H9 (cell line): ENCODE measurements around the gene GCM1. TPM values are rescaled to one million over a fixed set of nuclear protein-coding genes. Genes with fewer than 3 reads are reported as not detected.

ENCODE experiments used
- DNase-seq: peaks from one replicate; pipeline ENCODE4 v3.0.0-alpha.2; 2017
- H2AFZ ChIP-seq: one replicate; pipeline ENCODE4 v1.6.1; 2013; ENCODE audit warnings: mild to moderate bottlenecking, low read length, control low read depth, moderate library complexity
- H2AK5ac ChIP-seq: 2 replicates; pipeline ENCODE4 v1.6.1; 2013; ENCODE audit warnings: low read length, control low read depth, mixed read lengths; ENCODE audit not compliant: insufficient read length
- H2BK120ac ChIP-seq: one replicate; pipeline ENCODE4 v1.6.1; 2013; ENCODE audit warnings: low read depth, mild to moderate bottlenecking, low read length, control low read depth, inconsistent platforms; ENCODE audit not compliant: poor library complexity, severe bottlenecking
- H2BK12ac ChIP-seq: 2 replicates; pipeline ENCODE4 v1.6.1; 2013; ENCODE audit warnings: low read length, control low read depth, mixed read lengths, low read depth; ENCODE audit not compliant: insufficient read length
- H2BK15ac ChIP-seq: 2 replicates; pipeline ENCODE4 v1.6.1; 2013; ENCODE audit warnings: low read depth, low read length, control low read depth
- H2BK20ac ChIP-seq: one replicate; pipeline ENCODE4 v1.6.1; 2013; ENCODE audit warnings: low read depth, mild to moderate bottlenecking, low read length, control low read depth, inconsistent platforms; ENCODE audit not compliant: poor library complexity, severe bottlenecking
- H2BK5ac ChIP-seq: 2 replicates; pipeline ENCODE4 v1.6.1; 2013; ENCODE audit warnings: low read length, control low read depth, mixed read lengths; ENCODE audit not compliant: insufficient read length
- H3K14ac ChIP-seq: 2 replicates; pipeline ENCODE4 v1.6.1; 2013; ENCODE audit warnings: low read length, control low read depth; ENCODE audit not compliant: insufficient read depth
- H3K18ac ChIP-seq: 2 replicates; pipeline ENCODE4 v1.6.1; 2013; ENCODE audit warnings: low read depth, mild to moderate bottlenecking, mixed read lengths, low read length, control low read depth; ENCODE audit not compliant: insufficient read length
- H3K23ac ChIP-seq: 2 replicates; pipeline ENCODE4 v1.6.1; 2013; ENCODE audit warnings: low read length, control low read depth, mixed read lengths, low read depth; ENCODE audit not compliant: insufficient read length
- H3K23me2 ChIP-seq: 2 replicates; pipeline ENCODE4 v1.6.1; 2013; ENCODE audit warnings: low read depth, mild to moderate bottlenecking, mixed read lengths, low read length, control low read depth; ENCODE audit not compliant: insufficient read length, poor library complexity, severe bottlenecking
- H3K27ac ChIP-seq: 2 replicates; pipeline ENCODE4 v1.5.1; 2013; ENCODE audit warnings: low read length, control low read depth, mixed read lengths, low read depth; ENCODE audit not compliant: insufficient read length
- H3K27me3 ChIP-seq: 2 replicates; pipeline ENCODE4 v1.6.1; 2013; ENCODE audit warnings: low read length, control low read depth, inconsistent platforms; ENCODE audit not compliant: insufficient read depth
- H3K4ac ChIP-seq: 2 replicates; pipeline ENCODE4 v1.6.1; 2013; ENCODE audit warnings: low read depth, mild to moderate bottlenecking, control low read depth, inconsistent platforms, low read length, moderate library complexity
- H3K4me1 ChIP-seq: 2 replicates; pipeline ENCODE4 v1.6.1; 2013; ENCODE audit warnings: low read length, control low read depth, inconsistent platforms; ENCODE audit not compliant: insufficient read depth
- H3K4me2 ChIP-seq: 2 replicates; pipeline ENCODE4 v1.6.1; 2013; ENCODE audit warnings: low read length, control low read depth, mixed read lengths; ENCODE audit not compliant: insufficient read length, insufficient read depth
- H3K56ac ChIP-seq: 2 replicates; pipeline ENCODE4 v1.6.1; 2013; ENCODE audit warnings: low read depth, mild to moderate bottlenecking, mixed read lengths, low read length, control low read depth; ENCODE audit not compliant: insufficient read length
- H3K79me1 ChIP-seq: 2 replicates; pipeline ENCODE4 v1.6.1; 2013; ENCODE audit warnings: low read depth, mild to moderate bottlenecking, moderate library complexity, low read length, control low read depth, inconsistent platforms; ENCODE audit not compliant: insufficient read depth, poor library complexity, severe bottlenecking
- H3K79me2 ChIP-seq: 2 replicates; pipeline ENCODE4 v1.6.1; 2013; ENCODE audit warnings: low read length, control low read depth, inconsistent platforms; ENCODE audit not compliant: insufficient read depth
- H3K9ac ChIP-seq: 2 replicates; pipeline ENCODE4 v1.6.1; 2013; ENCODE audit warnings: low read length, control low read depth, mixed read lengths; ENCODE audit not compliant: insufficient read length; ENCODE audit errors: extremely low read depth
- H3K9me3 ChIP-seq: one replicate; pipeline ENCODE4 v1.6.1; 2013; ENCODE audit warnings: low read depth, low read length, inconsistent platforms; ENCODE audit not compliant: control insufficient read depth
- H3T11ph ChIP-seq: one replicate; pipeline ENCODE4 v1.6.1; 2013; ENCODE audit warnings: mild to moderate bottlenecking, low read length, control low read depth, inconsistent platforms
- H4K20me1 ChIP-seq: one replicate; pipeline ENCODE4 v1.6.1; 2013; ENCODE audit not compliant: control insufficient read depth, insufficient read length, insufficient read depth
- H4K5ac ChIP-seq: 2 replicates; pipeline ENCODE4 v1.6.1; 2013; ENCODE audit warnings: low read depth, mild to moderate bottlenecking, mixed read lengths, low read length, control low read depth; ENCODE audit not compliant: insufficient read length
- H4K8ac ChIP-seq: replicated peaks from 2 replicates; pipeline ENCODE4 v1.6.1; 2013; ENCODE audit warnings: low read length, control low read depth, mixed read lengths, low read depth; ENCODE audit not compliant: insufficient read length
- H4K91ac ChIP-seq: 2 replicates; pipeline ENCODE4 v1.6.1; 2013; ENCODE audit warnings: low read depth, mild to moderate bottlenecking, moderate library complexity, mixed read lengths, low read length, control low read depth; ENCODE audit not compliant: insufficient read length
- H3K27ac Mint-ChIP-seq, 3 experiments: 2 replicates in 2 of 3; 3 replicates in 1 of 3; pipeline ENCODE4 v1.8.0; 2020 to 2021; ENCODE audit warnings: mixed read lengths in 3 of 3, mild to moderate bottlenecking in 1 of 3, moderate library complexity in 1 of 3
- H3K27me3 Mint-ChIP-seq: 2 replicates; pipeline ENCODE4 v1.8.0; 2021; ENCODE audit warnings: low read depth, mild to moderate bottlenecking, moderate library complexity, mixed read lengths
- H3K36me3 Mint-ChIP-seq, 3 experiments: 2 replicates in 2 of 3; 3 replicates in 1 of 3; pipeline ENCODE4 v1.8.0; 2020 to 2021; ENCODE audit warnings: low read depth in 3 of 3, mixed read lengths in 3 of 3; ENCODE audit not compliant: insufficient read depth in 1 of 3
- H3K4me1 Mint-ChIP-seq, 2 experiments: 2 replicates each; pipeline ENCODE4 v1.8.0; 2020; ENCODE audit warnings: mixed read lengths in 2 of 2
- H3K4me3 Mint-ChIP-seq, 2 experiments: 2 replicates in 1 of 2; 3 replicates in 1 of 2; pipeline ENCODE4 v1.8.0; 2020 to 2021; ENCODE audit warnings: mild to moderate bottlenecking in 2 of 2, mixed read lengths in 2 of 2, moderate library complexity in 1 of 2
- H3K9me3 Mint-ChIP-seq, 2 experiments: 2 replicates in 1 of 2; 3 replicates in 1 of 2; pipeline ENCODE4 v1.8.0; 2020; ENCODE audit warnings: mild to moderate bottlenecking in 2 of 2, mixed read lengths in 2 of 2, moderate library complexity in 1 of 2
- WGBS: extraction: QIAGEN DNeasy Blood & Tissue Kit; methylation state at CpG from one replicate; pipeline ENCODE4 v1.1.7; 2013; ENCODE audit warnings: missing lambda C conversion rate, low lambda C conversion rate, mixed read lengths; ENCODE audit not compliant: insufficient read length; ENCODE audit errors: extremely low coverage; 5-methylcytosine and 5-hydroxymethylcytosine counted together
- total RNA-seq: library from RNA; stranded (reverse); gene quantifications from 2 replicates; pipeline ENCODE4 v1.2.1, GENCODE V29; 2021
- TF ChIP-seq, protein P1 (sequence below): fragments of 200-600 bp; sonication (generic); conservative IDR thresholded peaks from 3 replicates; pipeline ENCODE4 v1.8.0; 2021; ENCODE audit warnings: antibody characterized with exemption, mild to moderate bottlenecking

The GCM1 gene
- total RNA-seq, 1 experiment from 2014 or later = not detected

DNA sequence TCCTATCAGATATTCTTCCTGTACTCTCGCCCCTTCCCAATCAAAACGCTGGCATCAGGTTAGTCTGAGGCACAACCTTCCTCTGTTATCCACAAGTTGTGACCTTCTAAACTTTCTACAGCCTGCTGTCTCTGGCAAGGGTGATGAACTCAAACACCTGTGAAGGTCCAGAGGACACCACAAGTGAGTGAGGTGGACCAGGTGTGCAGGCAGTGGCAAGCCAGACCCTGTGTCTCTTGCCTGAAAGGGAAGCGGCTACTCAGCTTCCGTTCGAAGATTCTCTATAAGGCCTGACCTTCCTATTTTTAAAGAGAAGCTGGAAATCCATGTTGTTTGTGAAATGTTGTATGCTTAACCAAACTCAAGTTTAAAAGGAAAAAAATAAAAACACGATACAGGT lies 36.8 kb downstream of the GCM1 start:
- no peaks in the 10 kb centered on the region for H3K4me1 ChIP-seq
- Mint-ChIP-seq H3K4me1 (peaks cover 10 to 12% of the 10 kb centered on the region in 2 experiments), H3K27ac (no peak overlapping the region), H3K36me3 (no peaks in the 10 kb centered on the region), H3K9me3 (peaks cover 2 to 3% of the 10 kb centered on the region in 2 experiments; a peak in 2 of 5 replicates), H3K4me3 (no peak overlapping the region), H3K27me3 (peaks cover 3% of the 10 kb centered on the region; the same call in 1 of the 2 replicates)
- H2BK120ac ChIP-seq = no peak overlapping the region
- no peak overlapping the region for H3K56ac ChIP-seq
- no peak overlapping the region for H2BK15ac ChIP-seq
- H3K14ac ChIP-seq = no peak overlapping the region
- H2BK12ac ChIP-seq = no peak overlapping the region
- DNase-seq = no peak
- no peaks in the 10 kb centered on the region for H3K27me3 ChIP-seq
- no peaks in the 10 kb centered on the region for H4K20me1 ChIP-seq
- TF ChIP-seq, protein P1, sequence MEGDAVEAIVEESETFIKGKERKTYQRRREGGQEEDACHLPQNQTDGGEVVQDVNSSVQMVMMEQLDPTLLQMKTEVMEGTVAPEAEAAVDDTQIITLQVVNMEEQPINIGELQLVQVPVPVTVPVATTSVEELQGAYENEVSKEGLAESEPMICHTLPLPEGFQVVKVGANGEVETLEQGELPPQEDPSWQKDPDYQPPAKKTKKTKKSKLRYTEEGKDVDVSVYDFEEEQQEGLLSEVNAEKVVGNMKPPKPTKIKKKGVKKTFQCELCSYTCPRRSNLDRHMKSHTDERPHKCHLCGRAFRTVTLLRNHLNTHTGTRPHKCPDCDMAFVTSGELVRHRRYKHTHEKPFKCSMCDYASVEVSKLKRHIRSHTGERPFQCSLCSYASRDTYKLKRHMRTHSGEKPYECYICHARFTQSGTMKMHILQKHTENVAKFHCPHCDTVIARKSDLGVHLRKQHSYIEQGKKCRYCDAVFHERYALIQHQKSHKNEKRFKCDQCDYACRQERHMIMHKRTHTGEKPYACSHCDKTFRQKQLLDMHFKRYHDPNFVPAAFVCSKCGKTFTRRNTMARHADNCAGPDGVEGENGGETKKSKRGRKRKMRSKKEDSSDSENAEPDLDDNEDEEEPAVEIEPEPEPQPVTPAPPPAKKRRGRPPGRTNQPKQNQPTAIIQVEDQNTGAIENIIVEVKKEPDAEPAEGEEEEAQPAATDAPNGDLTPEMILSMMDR = no peak
- no peak overlapping the region for H2AFZ ChIP-seq
- H3K79me2 ChIP-seq = no peaks in the 10 kb centered on the region
- no peak overlapping the region for H4K91ac ChIP-seq
- H3T11ph ChIP-seq = no peak overlapping the region
- H3K23ac ChIP-seq = no peak overlapping the region
- no peaks in the 10 kb centered on the region for H3K23me2 ChIP-seq
- H3K4me2 ChIP-seq = no peak overlapping the region
- H4K5ac ChIP-seq = no peak overlapping the region
- no peak overlapping the region for H2AK5ac ChIP-seq
- no peak overlapping the region for H3K4ac ChIP-seq
- H3K9me3 ChIP-seq = no peaks in the 10 kb centered on the region
- H2BK5ac ChIP-seq = no peak overlapping the region
- no peak overlapping the region for H2BK20ac ChIP-seq
- no CpG with 5 or more reads among the region's 6 CpGs for WGBS
- no peak overlapping the region for H3K9ac ChIP-seq
- peak overlapping the region; percentile 5 for H3K18ac ChIP-seq
- H3K27ac ChIP-seq = no peak overlapping the region
- no peak overlapping the region for H4K8ac ChIP-seq
- H3K79me1 ChIP-seq = no peaks in the 10 kb centered on the region
